Spleen (tissue), 11 donors: ENCODE data around the gene LCN2. TPM values are rescaled to one million over a fixed set of nuclear protein-coding genes. Genes with fewer than 3 reads are reported as not detected.

Experiments used
- DNase-seq: peaks from one replicate; pipeline ENCODE4 v3.0.0-alpha.2; 2020
- H3K27ac ChIP-seq, 8 donors: fragments of 200-600 bp; sonication (generic) in 7 of 8; 1 replicate in 4 of 8; 2 replicates in 4 of 8; pipeline versions ENCODE4 v1.5.0 to v1.8.0; 2016 to 2021; ENCODE audit warnings: inconsistent platforms in 4 of 8, mild to moderate bottlenecking in 4 of 8, moderate library complexity in 1 of 8
- H3K27me3 ChIP-seq, 7 donors: fragments of 200-600 bp; sonication (generic) in 6 of 7; replicated peaks in 1 of 7; 1 replicate in 4 of 7; 2 replicates in 3 of 7; pipeline versions ENCODE4 v1.5.0 to v1.8.0; 2016 to 2021; ENCODE audit warnings: inconsistent platforms in 3 of 7, mild to moderate bottlenecking in 1 of 7
- H3K36me3 ChIP-seq, 6 donors: fragments of 200-600 bp; sonication (generic) in 5 of 6; 1 replicate in 4 of 6; 2 replicates in 2 of 6; pipeline versions ENCODE4 v1.5.0 to v1.8.0; 2016 to 2021; ENCODE audit warnings: inconsistent platforms in 2 of 6
- H3K4me1 ChIP-seq, 6 donors: fragments of 200-600 bp; sonication (generic) in 5 of 6; 1 replicate in 3 of 6; 2 replicates in 3 of 6; pipeline versions ENCODE4 v1.5.0 to v1.8.0; 2016 to 2021; ENCODE audit warnings: inconsistent platforms in 3 of 6
- H3K4me3 ChIP-seq, 8 donors: fragments of 200-600 bp; sonication (generic) in 7 of 8; 1 replicate in 4 of 8; 2 replicates in 4 of 8; pipeline versions ENCODE4 v1.5.0 to v1.8.0; 2016 to 2021; ENCODE audit warnings: inconsistent platforms in 4 of 8, mild to moderate bottlenecking in 4 of 8, moderate library complexity in 2 of 8
- H3K9me3 ChIP-seq, 8 donors: fragments of 200-600 bp; sonication (generic) in 7 of 8; 1 replicate in 4 of 8; 2 replicates in 4 of 8; pipeline versions ENCODE4 v1.5.0 to v1.8.0; 2016 to 2021; ENCODE audit warnings: inconsistent platforms in 4 of 8
- CTCF ChIP-seq, 11 experiments: fragments of 200-600 bp in 7 of 11; fragments of 450-650 bp in 4 of 11; sonication (generic) in 4 of 11; IDR thresholded peaks in 8 of 11; conservative IDR thresholded peaks in 3 of 11; 1 replicate in 7 of 11; 2 replicates in 4 of 11; pipeline versions ENCODE4 v1.4.0 to v1.8.0; 2016 to 2021; ENCODE audit warnings: antibody characterized with exemption in 11 of 11, inconsistent platforms in 4 of 11, mild to moderate bottlenecking in 1 of 11
- POLR2A ChIP-seq, 3 donors: fragments of 450-650 bp; IDR thresholded peaks; one replicate each; pipeline ENCODE4 v1.5.1; 2017; ENCODE audit warnings: antibody characterized with exemption in 3 of 3, mild to moderate bottlenecking in 1 of 3
- POLR2AphosphoS5 ChIP-seq, 3 donors: sonication (generic); formaldehyde crosslinking; IDR thresholded peaks; one replicate each; pipeline ENCODE4 v1.5.1; 2017; ENCODE audit warnings: antibody characterized with exemption in 3 of 3
- WGBS, 5 donors: extraction: QIAGEN DNeasy Blood & Tissue Kit in 3 of 5; methylation state at CpG; one replicate each; pipeline versions ENCODE4 v1.1.5 to v1.1.7; 2013 to 2018; 5-methylcytosine and 5-hydroxymethylcytosine counted together
- intact Hi-C: fragments of 100-400 bp; cut with DNase I; formaldehyde crosslinking; loops from one replicate; pipeline ENCODE4 v1.15.0; 2023; ENCODE audit warnings: low total_unique reads
- polyA plus RNA-seq, 3 donors: library from polyadenylated mRNA; stranded (reverse); fragments of 200-250 nt; gene quantifications; one replicate each; pipeline ENCODE4 v1.2.1, GENCODE V29; 2013
- total RNA-seq, 7 donors: library from RNA; depleted of rRNA in 3 of 7; stranded (reverse); fragments of >200 nt in 3 of 7; fragmentation: NEBNext Ultra II Directional in 4 of 7; extraction: Animal tissue kit (Norgen Biotek cat#: 25700) in 4 of 7; gene quantifications; one replicate each; pipeline versions ENCODE4 v1.1.0 to v1.2.1, GENCODE V29; 2016 to 2021
- donor health status: healthy with polysubstance abuse.
- donor health status: DM: no; HTN: no; CAD: no; lungs with moderate emphysema.
- donor health status: DM: no; HTN: no; CAD: no.
- donor health status: Bipolar disorder and iron deficiency.
- donor health status: healthy.
- donor health status: DM: no; HTN: no; CAD: no.
- donor health status: DM: yes; HTN: yes; CAD: no.

Gene LCN2
- total and polyA plus RNA-seq, 10 donors = 7.7 to 218 (median 15.4) TPM

GRCh38 chr9:128142596-128142995, 6.7 kb upstream of the LCN2 start:
- Histone ChIP-seq H3K9me3 (no peaks in the 10 kb centered on the region), H3K4me1 (peaks cover 0 to 34% (median 4%) of the 10 kb centered on the region in 6 donors), H3K4me3 (no peak overlapping the region), H3K27ac (no peak overlapping the region), H3K36me3 (no peaks in the 10 kb centered on the region), H3K27me3 (no peaks in the 10 kb centered on the region)
- intact Hi-C loops = no loop called here
- peak; percentile 19 for DNase-seq
- TF ChIP-seq POLR2AphosphoS5 (IDR thresholded peaks at IDR 0.05) (no peak), POLR2A (IDR thresholded peaks at IDR 0.05) (no peak), CTCF (IDR thresholded peaks at IDR 0.05 in 8 of 11, conservative IDR thresholded peaks at IDR 0.05 in 3 of 11) (no peak)
- WGBS, 5 donors = 75 to 89% (median 84%) methylated on average over 2 of the region's 2 CpGs

DNA sequence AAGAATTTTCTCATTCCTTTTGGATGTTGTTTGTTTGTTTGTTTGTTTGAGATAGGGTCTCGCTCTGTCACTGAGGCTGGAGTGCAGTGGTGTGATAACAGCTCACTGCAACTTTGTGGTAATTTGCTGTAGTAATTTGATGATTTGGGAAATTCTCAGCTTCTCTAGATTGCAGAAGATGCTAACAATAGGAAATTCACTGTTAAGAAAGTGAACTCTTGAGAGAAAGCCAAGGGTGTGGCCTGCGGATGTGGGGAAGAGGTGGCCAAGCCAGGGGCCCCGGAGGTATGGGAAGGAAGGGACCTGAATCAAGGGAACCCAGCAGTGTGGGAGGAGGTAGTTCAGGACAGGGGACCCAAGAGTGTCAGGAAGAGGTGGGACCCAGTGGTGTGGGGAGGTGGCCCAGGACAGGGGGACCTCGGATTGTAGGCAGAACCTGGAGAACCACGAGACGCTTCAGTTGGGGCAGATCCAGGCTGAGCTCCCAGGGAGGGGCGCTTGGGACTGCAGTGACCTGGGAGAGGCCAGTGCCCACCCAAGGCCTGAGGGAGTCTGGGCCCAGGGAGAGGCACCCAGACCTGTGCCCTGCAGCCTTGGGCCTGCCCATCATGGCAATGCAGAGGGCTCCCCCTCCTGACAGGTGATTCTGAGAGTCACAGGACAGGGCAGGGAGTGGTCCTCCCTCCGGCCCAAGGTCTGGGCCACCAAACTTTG, 5.6 kb upstream of the LCN2 start:
- Histone ChIP-seq H3K36me3 (no peaks in the 10 kb centered on the region), H3K9me3 (no peaks in the 10 kb centered on the region), H3K27ac (peak overlapping the region in 5 of 8 donors; percentile 38 to 70 (median 55)), H3K4me3 (no peak overlapping the region), H3K4me1 (peaks cover 0 to 42% (median 4%) of the 10 kb centered on the region in 6 donors), H3K27me3 (no peaks in the 10 kb centered on the region)
- 64 to 88% (median 67%) methylated on average over 8 of the region's 8 CpGs for WGBS, 5 donors
- TF ChIP-seq POLR2AphosphoS5 (IDR thresholded peaks at IDR 0.05) (no peak), POLR2A (IDR thresholded peaks at IDR 0.05) (no peak), CTCF (IDR thresholded peaks at IDR 0.05 in 8 of 11, conservative IDR thresholded peaks at IDR 0.05 in 3 of 11) (no peak)
- intact Hi-C loops = no loop called here
- peak; percentile 64 for DNase-seq

DNA sequence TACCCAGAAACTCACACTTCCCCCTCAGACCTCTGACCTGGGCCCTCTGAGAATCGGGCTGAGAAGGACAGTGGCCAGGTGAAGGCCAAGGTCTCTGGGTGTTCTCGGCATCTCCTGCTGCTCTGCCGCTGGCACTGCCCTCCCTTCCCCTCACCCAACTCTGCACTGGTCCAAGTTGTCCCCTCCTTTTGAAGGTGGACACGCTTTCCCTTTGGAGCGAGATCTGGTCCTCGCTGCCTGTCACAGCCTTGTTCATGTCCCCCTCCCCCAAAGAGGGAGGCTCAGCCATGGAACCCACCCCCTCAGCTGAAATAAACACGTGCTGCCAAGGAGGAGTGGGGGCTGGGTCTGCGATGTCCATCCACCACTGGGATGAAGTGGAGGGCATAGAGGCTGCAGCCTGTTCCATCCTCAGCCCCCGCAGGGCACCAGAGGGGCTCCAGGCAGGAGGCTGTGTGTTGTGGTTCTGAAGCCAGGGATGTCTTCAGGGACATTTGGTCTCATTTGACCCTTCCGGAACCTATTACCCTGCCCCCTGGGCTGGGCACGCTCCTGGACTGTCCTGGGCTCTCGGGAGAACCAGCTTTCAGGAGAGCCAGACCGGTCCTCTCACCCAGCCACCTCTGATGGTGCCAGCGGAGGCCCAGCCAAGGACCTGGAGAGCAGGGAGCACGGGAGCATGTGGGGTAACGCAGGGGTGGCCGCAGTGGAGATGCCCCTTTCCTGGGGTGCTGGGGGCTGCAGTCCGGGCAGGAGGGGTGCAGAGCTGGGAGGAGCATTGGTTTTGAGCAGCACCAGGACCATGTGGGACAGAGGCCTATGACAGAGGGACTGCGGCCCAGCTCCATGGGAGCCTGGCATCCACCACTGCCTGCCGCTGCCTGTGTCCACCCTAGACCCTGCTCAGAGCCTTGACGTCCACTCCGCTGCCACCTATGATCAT, 4.7 kb upstream of the LCN2 start:
- H3K27ac ChIP-seq = peak overlapping the region in 5 of 8 donors; percentile 38 to 70 (median 55)
- no peaks in the 10 kb centered on the region for H3K27me3 ChIP-seq
- peaks cover 0 to 50% (median 4%) of the 10 kb centered on the region in 6 donors for H3K4me1 ChIP-seq
- no peaks in the 10 kb centered on the region for H3K36me3 ChIP-seq
- intact Hi-C loops = no loop called here
- DNase-seq = peak; percentile 57
- WGBS, 5 donors = 83 to 92% (median 91%) methylated on average over 13 to 22 of the region's 22 CpGs
- no peak overlapping the region for H3K4me3 ChIP-seq
- H3K9me3 ChIP-seq = no peaks in the 10 kb centered on the region
- TF ChIP-seq POLR2AphosphoS5 (IDR thresholded peaks at IDR 0.05) (no peak), POLR2A (IDR thresholded peaks at IDR 0.05) (no peak), CTCF (IDR thresholded peaks at IDR 0.05 in 8 of 11, conservative IDR thresholded peaks at IDR 0.05 in 3 of 11) (no peak)

- Histone ChIP-seq H3K27me3 (no peaks in the 10 kb centered on the region), H3K9me3 (no peaks in the 10 kb centered on the region), H3K4me3 (no peak overlapping the region), H3K4me1 (peaks cover 0 to 58% (median 6%) of the 10 kb centered on the region in 6 donors), H3K27ac (no peak overlapping the region), H3K36me3 (no peaks in the 10 kb centered on the region)
- 72 to 87% (median 82%) methylated on average over 6 to 8 of the region's 8 CpGs for WGBS, 5 donors
- intact Hi-C loops = no loop called here
- DNase-seq = peak; percentile 58
- no peak for TF ChIP-seq POLR2AphosphoS5 (IDR thresholded peaks at IDR 0.05)
- no peak for TF ChIP-seq CTCF (IDR thresholded peaks at IDR 0.05 in 8 of 11, conservative IDR thresholded peaks at IDR 0.05 in 3 of 11)
- no peak for TF ChIP-seq POLR2A (IDR thresholded peaks at IDR 0.05)
Measured at GRCh38 chr9:128145536-128145935, 3.7 kb upstream of the LCN2 start.
